Dermis microvascular lymphatic vessel endothelial cell (primary cell): ENCODE results near the gene CORO1A. TPM values are rescaled to one million over a fixed set of nuclear protein-coding genes. Genes with fewer than 3 reads are reported as not detected.
"Not testable (repeated sequence)": the region's sequence is repeated elsewhere in the genome, so short reads cannot be mapped to it uniquely, and the experiment has no call there.

ENCODE experiments used
- DNase-seq, 2 donors: peaks; one replicate each; pipeline versions ENCODE4 v3.0.0 to v3.0.0-alpha.2; 2010; ENCODE audit warnings: low read depth in 2 of 2
- total RNA-seq: library from RNA; depleted of rRNA; stranded (reverse); fragments of >200 nt; gene quantifications from 2 replicates; pipeline ENCODE4 v1.2.1, GENCODE V29; 2014

The CORO1A gene
- 1.1 and 2.4 TPM in 2 replicates for total RNA-seq

DNA sequence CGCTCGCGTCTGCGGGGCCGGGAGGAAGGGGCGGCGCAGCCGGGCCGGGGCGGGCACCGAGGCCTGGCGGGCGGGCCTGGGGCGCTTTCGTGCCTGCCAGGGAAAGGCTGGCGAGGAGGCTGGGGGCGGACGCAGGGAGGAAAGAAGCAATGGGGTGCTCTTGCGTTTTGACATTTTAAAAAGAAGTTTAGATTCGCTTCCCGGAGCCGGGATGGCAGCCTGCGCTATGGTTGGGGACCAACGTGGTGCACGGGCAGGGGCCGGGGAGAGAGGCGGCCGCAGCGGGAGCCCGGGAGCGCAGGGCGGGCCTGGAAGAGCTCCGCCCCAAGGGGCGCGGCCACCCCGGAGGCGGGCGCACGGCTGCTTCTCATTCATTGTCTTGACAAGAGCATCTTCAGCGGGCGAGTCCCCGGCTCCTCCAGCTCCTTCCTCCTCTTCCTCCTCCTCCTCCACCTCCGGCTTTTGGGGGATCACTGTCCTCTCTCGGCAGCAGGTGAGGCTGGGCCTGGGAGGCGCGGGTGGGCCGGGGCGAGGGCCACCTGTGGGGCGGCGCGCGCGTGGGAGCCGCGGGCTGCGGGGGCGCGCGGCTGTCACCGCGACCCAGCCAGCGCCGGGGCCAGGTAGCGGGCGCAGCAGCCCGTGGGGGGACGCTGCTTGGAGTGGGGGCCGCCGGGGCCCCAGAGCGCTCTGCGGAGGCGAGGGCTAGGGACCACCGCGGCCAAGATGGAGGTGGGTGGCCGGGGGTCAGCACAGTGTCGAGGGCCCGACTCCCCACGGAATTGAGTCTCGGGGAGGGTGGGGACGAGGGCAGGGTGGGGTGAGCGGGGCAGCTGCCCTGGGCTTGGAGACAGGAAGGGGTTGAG, at the start of gene CORO1A:
Gene CORO1A (plus strand): TSS at position 370 of the 863 bp plus-strand sequence. CDS start 1,608 bp downstream, outside the sequence.
- peak in 1 of 2 donors; percentile 77 for DNase-seq

DNA sequence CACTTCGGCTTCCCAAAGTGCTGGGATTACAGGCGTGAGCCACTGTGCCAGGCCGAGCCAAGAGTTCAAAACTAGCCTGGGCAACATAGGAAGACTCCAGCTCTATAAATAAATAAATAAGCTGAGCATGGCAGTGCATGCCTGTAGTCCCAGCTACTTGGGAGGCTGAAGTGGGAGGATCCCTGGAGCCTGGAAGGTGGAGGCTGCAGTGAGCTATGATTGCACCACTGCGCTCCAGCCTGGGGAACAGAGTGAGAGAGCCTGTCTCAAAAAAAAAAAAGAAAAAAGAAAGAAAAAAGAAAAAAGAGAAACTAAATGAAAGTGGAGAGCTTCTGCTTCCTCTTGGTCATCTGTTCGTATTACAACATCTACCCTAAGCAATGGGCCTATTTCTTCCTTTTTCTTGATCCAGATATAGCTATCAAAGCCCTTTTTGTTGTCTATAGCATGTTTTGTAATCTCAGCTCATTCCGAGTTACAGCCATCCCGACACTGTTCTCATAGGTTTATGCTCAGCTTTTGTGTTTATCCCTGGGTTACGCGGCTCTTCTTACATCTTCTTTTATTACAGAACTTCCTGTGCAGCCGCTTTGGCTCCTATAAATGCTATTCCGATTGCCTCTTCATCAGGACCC, 46.3 kb upstream of the CORO1A start:
- DNase-seq = no peak

DNA sequence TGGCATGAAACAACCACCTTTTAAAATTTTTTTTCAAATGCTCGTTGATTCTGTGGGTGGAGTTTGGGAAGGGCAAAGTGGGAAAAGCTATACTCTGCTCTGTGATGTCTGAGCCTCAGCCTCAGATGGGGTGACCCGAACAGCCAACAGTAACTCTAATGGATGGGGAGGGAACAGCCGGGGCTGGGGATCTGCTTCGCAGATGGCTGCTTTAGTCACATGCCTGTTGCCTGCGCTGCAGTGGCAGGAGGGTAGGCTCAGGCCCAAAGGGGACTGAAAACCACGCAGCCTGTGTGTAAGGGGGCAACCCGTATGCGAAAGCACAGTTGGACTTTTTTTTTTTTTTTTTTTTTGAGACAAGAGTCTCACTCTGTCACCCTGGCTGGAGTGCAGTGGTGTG, 45.5 kb upstream of the CORO1A start:
- no peak for DNase-seq

DNA sequence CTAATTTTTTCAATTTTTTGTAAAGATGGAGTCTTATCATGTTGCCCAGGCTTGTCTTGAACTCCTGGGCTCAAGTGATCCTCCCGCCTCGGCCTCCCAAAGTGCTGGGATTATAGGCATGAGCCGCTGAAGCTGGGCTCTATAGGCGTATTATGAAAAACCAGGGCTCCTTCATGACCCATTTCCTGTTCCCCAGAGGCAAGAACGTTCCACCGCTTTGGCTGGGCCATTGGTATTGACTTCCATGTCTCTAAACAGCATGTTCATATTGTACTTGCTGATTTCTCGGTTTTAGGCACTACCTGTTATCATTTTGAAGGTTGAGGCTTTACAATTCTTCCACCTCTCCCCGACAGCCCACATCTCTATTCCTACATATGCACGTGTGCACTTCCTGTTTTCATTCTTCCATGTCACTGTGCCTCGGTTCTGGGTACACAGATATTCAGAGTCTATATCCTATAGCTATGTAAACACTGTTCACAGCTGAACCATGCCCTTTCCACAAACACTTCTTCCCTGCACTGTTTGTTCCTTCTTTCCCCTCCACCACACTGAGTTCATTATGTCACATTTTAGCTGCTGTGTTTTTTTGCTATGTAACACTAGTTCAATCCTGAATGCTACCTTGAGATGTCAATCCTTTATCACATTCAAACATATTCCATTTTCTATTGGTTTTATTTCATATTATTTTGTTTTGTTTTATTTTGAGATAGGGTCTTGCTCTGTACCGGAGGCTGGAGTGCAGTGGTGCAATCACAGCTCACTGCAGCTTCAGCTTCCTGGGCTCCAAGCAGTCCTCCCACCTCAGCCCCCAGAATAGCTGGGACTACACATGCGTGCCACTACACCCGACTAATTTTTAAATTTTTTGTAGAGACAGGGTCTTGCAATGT, 43.6 kb upstream of the CORO1A start:
- DNase-seq = no peak

DNA sequence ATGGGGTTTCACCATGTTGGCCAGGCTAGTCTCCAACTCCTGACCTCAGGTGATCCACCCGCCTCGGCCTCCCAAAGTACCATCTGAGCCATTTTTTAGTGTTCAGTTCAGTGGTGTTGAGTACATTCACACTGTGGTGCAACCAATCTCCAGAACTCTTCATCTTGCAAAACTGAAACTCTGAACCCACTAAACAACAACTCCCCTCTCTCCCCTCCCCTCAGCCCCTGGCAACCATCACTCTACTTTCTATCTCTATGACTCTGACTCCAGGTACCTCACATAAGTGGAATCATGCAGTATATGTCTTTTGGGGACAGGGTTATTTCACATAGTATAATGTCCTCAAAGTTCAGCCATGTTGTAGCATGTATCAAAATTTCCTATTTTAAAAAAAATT, 41.7 kb upstream of the CORO1A start:
- DNase-seq = no peak

DNA sequence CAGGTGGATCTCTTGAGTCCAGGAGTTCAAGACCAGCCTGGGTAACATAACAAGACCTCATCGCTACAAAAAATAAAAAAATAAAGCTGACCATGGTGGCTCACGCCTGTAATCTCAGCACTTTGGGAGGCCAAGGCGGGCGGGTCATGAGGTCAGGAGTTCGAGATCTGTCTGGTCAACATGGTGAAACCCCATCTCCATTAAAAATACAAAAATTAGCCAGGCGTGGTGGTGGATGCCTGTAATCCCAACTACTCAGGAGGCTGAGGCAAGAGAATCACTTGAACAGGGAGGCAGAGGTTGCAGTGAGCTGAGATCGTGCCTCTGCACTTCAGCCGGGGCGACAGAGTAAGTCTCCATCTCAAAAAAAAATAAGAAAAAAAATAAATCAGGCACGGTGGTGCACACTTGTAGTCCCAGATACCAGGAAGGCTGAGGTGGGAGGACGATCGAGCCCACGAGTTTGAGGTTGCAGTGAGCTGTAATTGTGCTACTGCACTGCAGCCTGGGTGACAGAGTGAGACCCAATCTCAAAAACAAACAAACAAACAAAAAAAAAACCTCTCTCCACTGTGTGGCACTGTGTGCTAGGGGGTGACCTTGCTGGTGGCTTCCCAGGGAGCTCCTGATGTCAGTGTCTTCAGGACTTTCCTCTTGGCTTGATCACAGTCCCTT, 40.6 kb upstream of the CORO1A start:
- DNase-seq = no peak

DNA sequence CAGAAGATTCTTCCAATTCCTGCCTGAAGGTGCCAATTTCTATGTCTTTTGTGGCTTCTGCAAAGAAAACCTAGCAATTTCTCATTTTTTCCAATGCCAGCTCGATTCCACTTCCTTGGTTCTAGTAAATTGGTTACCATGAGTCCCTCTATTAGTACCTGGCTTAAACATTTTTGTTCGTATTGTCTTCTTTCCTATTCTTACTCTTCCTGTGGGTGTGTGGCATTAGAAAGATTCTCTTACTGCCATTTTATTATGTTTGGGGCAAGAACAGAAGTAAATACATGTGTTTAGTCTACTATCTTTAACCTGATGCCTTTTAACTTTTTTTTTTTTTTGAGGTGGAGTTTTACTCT, 40.1 kb upstream of the CORO1A start:
- no peak for DNase-seq

DNA sequence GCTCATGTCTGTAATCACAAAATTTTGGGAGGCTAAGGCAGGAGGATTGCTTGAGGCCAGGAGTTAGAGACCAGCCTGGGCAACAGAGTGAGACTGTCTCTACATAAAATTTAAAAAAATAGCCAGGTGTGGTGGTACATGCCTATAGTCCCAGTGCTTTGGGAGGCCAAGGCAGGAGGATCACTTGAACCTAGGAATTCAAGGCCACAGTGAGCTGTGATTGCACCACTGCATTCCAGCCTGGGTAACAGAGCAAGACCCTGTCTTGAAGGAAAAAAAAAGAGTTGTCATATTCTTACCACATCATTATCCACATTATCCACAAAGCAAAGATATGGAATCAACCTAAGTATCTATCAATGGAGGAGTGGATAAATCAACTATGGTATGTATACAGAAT, 39.4 kb upstream of the CORO1A start:
- no peak for DNase-seq

DNA sequence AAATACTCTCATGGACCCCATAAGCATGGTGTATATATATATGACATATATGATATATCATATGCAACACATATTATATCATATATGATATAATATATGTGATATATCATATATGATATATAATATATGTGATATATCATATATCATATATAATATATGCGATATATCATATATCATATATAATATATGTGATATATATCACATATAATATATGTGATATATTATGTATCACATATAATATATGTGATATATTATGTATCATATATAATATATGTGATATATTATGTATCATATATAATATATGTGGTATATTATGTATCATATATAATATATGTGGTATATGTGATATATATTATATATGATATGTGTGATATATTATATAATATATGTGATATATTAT, 38.5 kb upstream of the CORO1A start:
- no peak for DNase-seq

DNA sequence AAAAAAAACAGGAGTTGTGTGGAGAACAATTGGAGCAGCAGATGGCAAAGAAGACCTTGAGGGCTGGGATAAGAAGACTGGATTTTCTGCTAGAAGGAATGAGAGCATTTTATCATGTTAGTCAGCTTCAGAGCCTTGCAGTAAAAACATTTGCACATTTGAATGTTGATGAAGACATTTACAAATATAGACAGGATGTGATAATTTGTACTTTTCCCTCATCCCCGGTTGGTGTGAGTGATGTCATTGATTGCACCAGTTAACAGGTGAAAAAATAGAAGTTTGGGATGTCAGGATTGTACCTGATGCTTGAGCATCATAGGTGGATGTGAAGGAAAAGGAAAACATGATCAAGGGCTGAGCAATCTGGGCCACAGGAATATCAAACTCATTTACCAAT, 37.7 kb upstream of the CORO1A start:
- no peak for DNase-seq

DNA sequence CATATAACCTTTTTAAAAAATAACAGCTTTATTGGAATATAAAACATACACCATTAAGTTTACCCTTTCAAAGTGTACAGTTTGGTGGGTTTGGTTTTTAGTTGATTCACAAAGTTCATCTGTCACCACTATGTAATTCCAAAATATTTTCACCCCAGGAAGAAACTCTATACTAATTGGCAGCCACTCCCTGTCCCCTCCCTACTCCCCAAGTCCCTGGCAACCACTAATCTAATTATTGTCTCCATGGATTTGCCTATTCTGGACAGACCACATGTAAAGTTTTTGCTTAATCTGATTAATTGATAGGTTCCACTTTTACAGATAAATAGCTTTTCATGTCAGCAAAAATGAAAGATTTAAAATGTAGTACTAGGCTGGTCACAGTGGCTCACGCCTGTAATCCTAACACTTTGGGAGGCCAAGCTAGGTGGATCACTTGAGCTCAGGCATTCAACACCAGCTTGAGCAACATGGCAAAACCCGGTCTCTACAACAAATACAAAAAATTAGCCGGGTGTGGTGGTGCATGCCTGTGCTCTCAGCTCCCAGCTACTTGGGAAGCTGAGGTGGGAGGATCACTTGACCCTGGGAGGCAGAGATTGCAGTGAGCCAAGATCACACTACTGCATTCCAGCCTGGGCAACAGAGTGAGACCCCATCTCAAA, 35.4 kb upstream of the CORO1A start:
- DNase-seq = no peak

DNA sequence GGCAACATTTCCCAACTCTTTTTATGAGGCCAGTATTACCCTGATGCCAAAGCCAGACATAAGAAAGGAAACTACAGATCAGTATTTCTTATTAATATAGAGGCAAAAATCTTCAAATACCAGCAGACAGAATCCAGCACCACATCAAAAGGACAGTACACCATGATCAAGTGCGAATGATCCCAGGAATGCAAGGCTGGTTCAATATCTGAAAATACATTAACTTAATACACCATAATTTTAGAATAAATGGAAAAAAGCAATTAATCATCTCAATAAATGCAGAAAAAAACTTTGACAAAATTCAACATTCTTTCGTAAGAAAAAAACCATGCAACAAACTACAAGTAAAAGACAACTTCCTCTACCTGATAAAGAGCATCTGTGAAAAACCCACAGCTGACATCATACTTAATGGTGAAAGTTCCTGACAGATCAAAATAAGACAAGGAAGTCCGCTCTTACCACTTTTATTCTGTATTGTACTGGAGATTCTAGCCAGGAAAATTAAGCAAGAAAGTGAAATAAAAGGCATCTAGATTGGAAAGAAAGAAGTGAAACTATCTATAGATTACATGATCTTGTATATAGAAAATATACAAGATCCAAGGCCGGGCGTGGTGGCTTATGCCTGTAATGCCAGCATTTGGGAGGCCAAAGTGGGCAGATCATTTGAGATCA, 34.0 kb upstream of the CORO1A start:
- DNase-seq = no peak

DNA sequence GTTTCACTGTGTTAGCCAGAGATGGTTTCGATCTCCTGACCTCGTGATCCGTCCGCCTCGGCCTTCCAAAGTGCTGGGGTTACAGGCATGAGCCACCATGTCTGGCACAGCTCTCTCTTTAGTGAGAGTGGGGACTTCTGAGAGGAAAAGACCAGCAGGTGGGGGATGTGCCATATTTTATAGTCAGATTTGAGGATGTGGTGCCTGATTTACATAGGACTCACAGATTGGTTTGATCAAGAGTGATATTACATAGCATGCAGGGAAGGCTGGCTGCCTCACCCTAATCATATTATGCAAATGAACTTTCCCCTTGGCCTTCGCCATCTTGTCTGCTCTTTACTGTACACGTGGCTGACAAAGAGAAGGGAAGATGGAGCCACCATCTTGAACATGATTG, 32.3 kb upstream of the CORO1A start:
- DNase-seq = no peak

DNA sequence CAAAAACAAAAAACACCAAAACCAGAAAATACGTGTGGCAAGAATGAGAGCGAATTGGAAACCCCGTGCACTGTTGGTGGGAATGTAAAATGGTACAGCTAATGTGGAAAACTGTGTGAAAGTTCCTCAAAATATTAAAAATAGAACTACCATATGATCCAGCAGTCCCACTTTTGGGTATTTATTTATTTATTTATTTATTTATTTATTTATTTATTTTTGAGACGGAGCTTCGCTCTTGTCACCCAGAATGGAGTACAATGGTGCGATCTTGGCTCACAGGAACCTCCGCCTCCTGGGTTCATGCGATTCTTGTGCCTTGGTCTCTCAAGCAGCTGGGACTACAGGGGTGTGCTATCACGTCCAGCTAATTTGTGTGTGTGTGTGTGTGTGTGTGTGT, 30.9 kb upstream of the CORO1A start:
- no peak for DNase-seq

DNA sequence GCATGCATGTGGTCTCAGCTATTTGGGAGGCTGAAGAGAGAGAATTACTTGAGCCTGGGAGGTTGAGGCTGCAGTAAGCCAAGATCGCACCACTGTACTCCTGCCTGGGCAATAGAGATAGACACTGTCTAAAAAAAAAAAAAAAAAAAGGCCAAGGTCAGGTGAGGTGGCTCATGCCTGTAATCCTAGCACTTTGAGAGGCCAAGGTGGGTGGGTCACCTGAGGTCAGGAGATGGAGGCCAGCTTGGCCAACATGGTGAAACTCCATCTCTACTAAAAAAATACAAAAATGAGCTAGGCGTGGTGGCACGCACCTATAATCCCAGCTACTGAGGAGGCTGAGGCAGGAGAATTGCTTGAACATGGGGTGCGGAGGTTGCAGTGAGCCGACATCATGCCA, 28.2 kb upstream of the CORO1A start:
- DNase-seq = no peak

DNA sequence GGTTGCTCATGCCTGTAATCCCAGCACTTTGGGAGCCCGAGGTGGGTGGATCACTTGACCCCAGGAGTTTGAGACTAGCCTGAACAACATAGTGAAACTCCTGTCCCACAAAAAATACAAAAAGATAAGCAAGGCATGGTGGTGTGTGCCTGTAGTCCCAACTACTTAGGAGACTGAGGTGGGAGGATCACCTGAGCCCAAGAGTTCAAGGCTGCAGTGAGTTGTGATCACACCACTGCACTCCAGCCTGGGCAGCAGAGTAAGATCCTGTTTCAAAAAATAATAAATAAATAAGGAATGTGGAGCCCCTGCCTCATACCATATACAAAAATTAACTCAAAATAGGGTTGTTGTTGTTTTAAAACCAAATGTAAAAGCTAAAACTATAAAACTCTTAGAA, 26.2 kb upstream of the CORO1A start:
- DNase-seq = no peak

DNA sequence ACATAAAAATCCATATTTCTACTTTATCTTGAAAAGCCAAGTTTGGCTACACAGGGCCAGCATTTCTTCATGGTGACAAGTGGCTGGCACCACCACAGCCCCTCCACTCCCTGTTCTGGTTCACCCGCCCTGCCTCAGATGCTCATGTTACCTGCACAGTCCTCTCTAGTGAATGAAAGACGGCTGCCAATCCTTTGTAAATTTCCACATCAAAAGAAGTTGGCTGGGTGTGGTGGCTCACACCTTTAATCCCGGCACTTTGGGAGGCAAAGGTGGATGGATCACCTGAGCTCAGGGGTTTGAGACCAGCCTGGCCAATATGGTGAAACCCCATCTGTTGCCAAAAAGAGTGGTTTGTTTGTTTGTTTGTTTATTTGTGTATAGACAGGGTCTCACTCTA, 19.9 kb upstream of the CORO1A start:
- no peak for DNase-seq

DNA sequence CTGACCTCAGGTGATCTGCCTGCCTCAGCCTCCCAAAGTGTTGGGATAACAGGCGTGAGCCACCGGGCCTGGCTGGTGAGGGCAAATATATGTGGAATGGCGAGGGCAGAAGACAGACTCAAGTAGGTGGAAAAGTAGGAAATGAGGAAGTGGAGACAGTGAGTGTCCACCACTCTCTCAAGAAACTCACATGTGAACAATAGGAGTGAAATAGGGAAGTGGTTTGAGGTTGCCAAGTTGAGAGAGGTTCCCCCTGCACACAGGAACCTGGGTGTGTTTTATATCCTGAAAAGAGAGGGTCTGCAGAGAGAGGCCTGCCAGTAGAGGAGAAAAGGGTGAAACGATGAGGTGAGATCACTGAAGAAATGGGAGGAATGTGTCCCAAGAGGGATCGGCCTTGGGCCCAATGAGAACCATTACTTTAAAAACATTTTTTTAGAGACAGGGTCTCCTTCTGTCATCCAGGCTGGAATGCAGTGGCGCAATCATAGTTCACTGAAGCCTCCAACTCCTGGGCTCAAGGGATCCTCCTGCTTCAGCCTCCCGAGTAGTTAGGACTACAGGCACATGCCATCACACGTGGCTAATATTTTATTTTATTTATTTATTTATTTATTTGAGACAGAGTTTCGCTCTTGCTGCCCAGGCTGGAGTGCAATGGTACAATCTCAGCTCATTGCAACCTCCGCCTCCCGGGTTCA, 17.1 kb upstream of the CORO1A start:
- DNase-seq = no peak

DNA sequence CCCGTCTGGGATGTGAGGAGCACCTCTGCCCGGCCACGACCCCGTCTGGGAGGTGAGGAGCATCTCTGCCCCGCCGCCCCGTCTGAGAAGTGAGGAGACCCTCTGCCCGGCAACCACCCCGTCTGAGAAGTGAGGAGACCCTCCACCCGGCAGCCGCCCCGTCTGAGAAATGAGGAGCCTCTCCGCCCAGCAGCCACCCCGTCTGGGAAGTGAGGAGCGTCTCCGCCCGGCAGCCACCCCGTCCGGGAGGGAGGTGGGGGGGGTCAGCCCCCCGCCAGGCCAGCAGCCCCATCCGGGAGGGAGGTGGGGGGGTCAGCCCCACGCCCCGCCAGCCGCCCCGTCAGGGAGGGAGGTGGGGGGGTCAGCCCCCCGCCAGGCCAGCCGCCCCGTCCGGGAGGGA, 14.7 kb upstream of the CORO1A start:
- not testable (repeated sequence) for DNase-seq

DNA sequence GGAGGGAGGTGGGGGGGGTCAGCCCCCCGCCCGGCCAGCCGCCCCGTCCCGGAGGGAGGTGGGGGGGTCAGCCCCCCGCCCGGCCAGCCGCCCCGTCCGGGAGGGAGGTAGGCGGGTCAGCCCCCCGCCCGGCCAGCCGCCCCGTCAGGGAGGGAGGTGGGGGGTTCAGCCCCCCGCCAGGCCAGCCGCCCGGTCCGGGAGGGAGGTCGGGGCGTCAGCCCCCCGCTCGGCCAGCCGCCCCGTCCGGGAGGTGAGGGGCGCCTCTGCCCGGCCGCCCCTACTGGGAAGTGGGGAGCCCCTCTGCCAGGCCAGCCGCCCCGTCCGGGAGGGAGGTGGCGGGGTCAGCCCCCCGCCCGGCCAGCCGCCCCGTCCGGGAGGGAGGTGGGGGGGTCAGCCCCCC, 14.0 kb upstream of the CORO1A start:
- DNase-seq = not testable (repeated sequence)
